DOHH2 (cell line): Measurements from ENCODE around the gene CNTLN.
"Not testable (repeated sequence)": the region's sequence is repeated elsewhere in the genome, so short reads cannot be mapped to it uniquely, and the experiment has no call there.

Experiments
- H3F3A ChIP-seq: fragments of 200-600 bp; sonication (generic), shearing (Covaris generic); 2 replicates; pipeline ENCODE4 v1.6.0; 2016; ENCODE audit warnings: antibody characterized with exemption, mild to moderate bottlenecking; ENCODE audit not compliant: control insufficient read depth, insufficient read depth
- H3K27ac ChIP-seq: fragments of 200-600 bp; sonication (generic); 2 replicates; pipeline ENCODE4 v1.5.1; 2014; ENCODE audit warnings: low read depth, mild to moderate bottlenecking, low read length, moderate library complexity
- H3K27me3 ChIP-seq: fragments of 200-600 bp; sonication (generic); 2 replicates; pipeline ENCODE4 v1.6.1; 2014; ENCODE audit warnings: mild to moderate bottlenecking, low read length, mixed read lengths; ENCODE audit not compliant: control insufficient read depth
- H3K36me3 ChIP-seq: fragments of 200-600 bp; sonication (generic); 2 replicates; pipeline ENCODE4 v1.6.1; 2014; ENCODE audit warnings: mild to moderate bottlenecking, low read length, moderate library complexity, mixed read lengths; ENCODE audit not compliant: control insufficient read depth
- H3K4me1 ChIP-seq: fragments of 200-600 bp; sonication (generic); 2 replicates; pipeline ENCODE4 v1.6.1; 2014; ENCODE audit warnings: mild to moderate bottlenecking, low read length, mixed read lengths; ENCODE audit not compliant: control insufficient read depth
- H3K4me2 ChIP-seq: fragments of 200-600 bp; sonication (generic); 2 replicates; pipeline ENCODE4 v1.6.0; 2014; ENCODE audit warnings: mild to moderate bottlenecking, low read length, moderate library complexity
- H3K4me3 ChIP-seq: fragments of 200-600 bp; sonication (generic); 2 replicates; pipeline ENCODE4 v1.5.1; 2014; ENCODE audit warnings: mild to moderate bottlenecking, low read length, mixed read lengths
- H3K79me2 ChIP-seq: fragments of 200-600 bp; sonication (generic); 2 replicates; pipeline ENCODE4 v1.6.1; 2014; ENCODE audit warnings: mild to moderate bottlenecking, low read length, mixed read lengths; ENCODE audit not compliant: control insufficient read depth
- H3K9me2 ChIP-seq: fragments of 200-600 bp; sonication (generic); replicated peaks from 2 replicates; pipeline ENCODE4 v1.6.1; 2014; ENCODE audit warnings: mild to moderate bottlenecking, low read length, mixed read lengths; ENCODE audit not compliant: control insufficient read depth
- H3K9me3 ChIP-seq: fragments of 200-600 bp; sonication (generic); 2 replicates; pipeline ENCODE4 v1.6.1; 2014; ENCODE audit warnings: antibody characterized with exemption, low read length, mixed read lengths; ENCODE audit not compliant: control insufficient read depth, insufficient read depth
- H4K20me1 ChIP-seq: fragments of 200-600 bp; sonication (generic); 2 replicates; pipeline ENCODE4 v1.6.0; 2014; ENCODE audit warnings: low read depth, mild to moderate bottlenecking, antibody characterized with exemption, low read length, moderate library complexity; ENCODE audit not compliant: control insufficient read depth, insufficient read depth
- CTCF ChIP-seq: fragments of 200-600 bp; sonication (generic); IDR thresholded peaks from one replicate; pipeline ENCODE4 v1.5.1; 2014; ENCODE audit warnings: antibody characterized with exemption, mild to moderate bottlenecking, low read depth, low read length; ENCODE audit not compliant: poor library complexity, severe bottlenecking
- EZH2phosphoT487 ChIP-seq: fragments of 200-600 bp; sonication (generic); IDR thresholded peaks from 2 replicates; pipeline ENCODE4 v1.6.1; 2017; ENCODE audit warnings: borderline replicate concordance, mild to moderate bottlenecking, antibody characterized with exemption, low read length, moderate library complexity, mixed read lengths

CNTLN gene

GRCh38 chr9:17387565-17387964 lies 252.7 kb downstream of the CNTLN start:
- Histone ChIP-seq H3K9me2 (no peaks in the 10 kb centered on the region), H3F3A (no peaks in the 10 kb centered on the region), H4K20me1 (no peaks in the 10 kb centered on the region), H3K27me3 (no peaks in the 10 kb centered on the region), H3K4me1 (no peaks in the 10 kb centered on the region), H3K4me2 (no peak overlapping the region), H3K4me3 (no peak overlapping the region), H3K27ac (no peak overlapping the region), H3K9me3 (no peaks in the 10 kb centered on the region), H3K79me2 (no peaks in the 10 kb centered on the region), H3K36me3 (no peaks in the 10 kb centered on the region)
- TF ChIP-seq CTCF, result no peak
- no peak for TF ChIP-seq EZH2phosphoT487

DNA sequence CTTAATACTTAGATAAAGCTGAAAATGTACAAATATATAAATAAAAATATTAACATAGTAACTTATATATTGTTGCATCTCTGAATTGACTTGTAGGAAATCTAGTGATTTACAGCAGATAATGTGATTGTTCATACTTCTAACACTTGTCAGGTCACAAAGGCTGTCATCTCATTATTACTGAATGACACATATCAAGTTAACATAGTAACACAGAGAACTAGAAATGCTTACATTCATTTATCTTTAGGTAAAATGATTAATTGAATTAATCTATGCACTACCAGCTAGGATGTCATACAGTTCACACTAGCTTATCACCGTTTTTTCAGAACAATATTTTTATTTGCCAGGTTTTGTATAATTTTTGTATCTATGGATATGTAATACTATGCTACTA lies 254.2 kb downstream of the CNTLN start:
- Histone ChIP-seq H3K9me2 (no peaks in the 10 kb centered on the region), H3K79me2 (no peaks in the 10 kb centered on the region), H3F3A (no peaks in the 10 kb centered on the region), H3K4me3 (no peak overlapping the region), H3K4me1 (no peaks in the 10 kb centered on the region), H3K4me2 (no peak overlapping the region), H3K36me3 (no peaks in the 10 kb centered on the region), H3K9me3 (no peaks in the 10 kb centered on the region), H3K27me3 (no peaks in the 10 kb centered on the region), H3K27ac (no peak overlapping the region), H4K20me1 (no peaks in the 10 kb centered on the region)
- TF ChIP-seq CTCF (no peak), EZH2phosphoT487 (no peak)

GRCh38 chr9:17394881-17395510 lies 260.2 kb downstream of the CNTLN start:
- H3K4me1 ChIP-seq, result no peaks in the 10 kb centered on the region
- no peak for TF ChIP-seq EZH2phosphoT487
- TF ChIP-seq CTCF, result no peak

GRCh38 chr9:17397166-17397728 lies 262.4 kb downstream of the CNTLN start:
- not testable (repeated sequence) for H3K4me1 ChIP-seq, H3K36me3 ChIP-seq, H3K79me2 ChIP-seq, H3K9me3 ChIP-seq, H3K27me3 ChIP-seq, H3K4me3 ChIP-seq, H3K9me2 ChIP-seq, H3K27ac ChIP-seq, H3K4me2 ChIP-seq, H4K20me1 ChIP-seq, H3F3A ChIP-seq

More at GRCh38 chr9:17394881-17395510, 260.2 kb downstream of the CNTLN start:
- no peaks in the 10 kb centered on the region for H3K9me3 ChIP-seq
- H3F3A ChIP-seq, result no peaks in the 10 kb centered on the region
- no peak overlapping the region for H3K4me2 ChIP-seq
- H3K27ac ChIP-seq, result no peak overlapping the region
- no peaks in the 10 kb centered on the region for H3K79me2 ChIP-seq
- no peak overlapping the region for H3K4me3 ChIP-seq
- no peaks in the 10 kb centered on the region for H4K20me1 ChIP-seq
- H3K27me3 ChIP-seq, result no peaks in the 10 kb centered on the region
- H3K9me2 ChIP-seq, result no peaks in the 10 kb centered on the region
- H3K36me3 ChIP-seq, result no peaks in the 10 kb centered on the region
